Measurements from ENCODE around the gene GRWD1.

DNA sequence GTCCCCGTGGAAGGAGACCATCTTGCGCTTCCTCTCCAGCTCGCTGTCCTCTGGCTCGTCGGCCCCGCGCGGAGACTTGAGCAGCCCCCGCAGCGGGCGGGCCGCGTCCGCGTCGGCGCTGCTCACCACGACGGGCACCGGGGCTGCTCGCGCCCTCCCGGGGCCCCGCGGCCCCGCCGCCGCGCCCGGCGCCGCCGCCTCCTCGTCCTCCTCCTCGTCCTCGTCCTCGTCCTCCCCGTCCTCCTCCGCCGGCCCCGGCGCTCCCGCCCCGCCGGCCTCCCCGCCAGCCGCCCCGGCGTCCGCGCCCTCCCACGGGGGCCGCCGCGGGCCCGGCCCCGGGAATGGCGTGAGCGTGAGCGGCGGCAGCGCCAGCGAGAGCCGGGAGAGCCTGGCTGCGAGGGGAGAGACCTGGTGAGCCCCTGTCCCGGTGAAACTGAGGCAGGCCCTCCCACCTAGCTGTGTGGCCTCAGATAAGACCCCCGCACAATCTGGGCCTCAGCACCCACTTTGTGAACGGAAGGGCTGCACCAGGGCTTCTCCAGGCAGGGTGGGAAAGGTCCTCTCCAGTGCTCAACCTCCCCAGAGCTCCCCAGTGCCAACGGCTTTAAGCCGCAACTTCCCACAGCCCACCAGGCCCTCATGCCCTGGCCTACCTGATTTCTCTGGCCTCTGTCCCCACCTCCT, 48.1 kb downstream of the GRWD1 start:
- TF ChIP-seq CTCF (IDR thresholded peaks at IDR 0.05 in 4 of 5, conservative IDR thresholded peaks at IDR 0.05 in 1 of 5) (no peak), POLR2A (IDR thresholded peaks at IDR 0.05) (no peak)

Measured in gastrocnemius medialis (tissue), 4 donors.